Lower leg skin (tissue), 3 donors: Measurements from ENCODE around the gene INF2.

Source experiments
- CTCF ChIP-seq, 3 donors: fragments of 450-650 bp; IDR thresholded peaks; one replicate each; pipeline ENCODE4 v1.5.1; 2016; ENCODE audit warnings: antibody characterized with exemption in 3 of 3, mild to moderate bottlenecking in 3 of 3, moderate library complexity in 2 of 3
- POLR2A ChIP-seq, 2 donors: fragments of 450-650 bp; IDR thresholded peaks; one replicate each; pipeline ENCODE4 v1.6.1; 2016 to 2017; ENCODE audit warnings: antibody characterized with exemption in 2 of 2, mild to moderate bottlenecking in 1 of 2, moderate library complexity in 1 of 2

GRCh38 chr14:104721505-104722431 is 32.4 kb downstream of the INF2 start:
- TF ChIP-seq CTCF (IDR thresholded peaks at IDR 0.05) (no peak), POLR2A (IDR thresholded peaks at IDR 0.05) (no peak)
